Hepatocyte (in vitro differentiated cells): ENCODE measurements around the gene TTC1.

Experiments used
- CTCF ChIP-seq: fragments of 200-600 bp; sonication (generic); IDR thresholded peaks from 2 replicates; pipeline ENCODE4 v1.5.1; 2016; ENCODE audit warnings: antibody characterized with exemption, mild to moderate bottlenecking; ENCODE audit not compliant: poor library complexity
- EZH2 ChIP-seq: fragments of 200-600 bp; sonication (generic); IDR thresholded peaks from 2 replicates; pipeline ENCODE4 v1.6.1; 2016; ENCODE audit warnings: antibody characterized with exemption, mild to moderate bottlenecking, borderline replicate concordance

GRCh38 chr5:160040471-160040835, 31.5 kb downstream of the TTC1 start:
- TF ChIP-seq EZH2, result no peak
- no peak for TF ChIP-seq CTCF
